Measurements from ENCODE around the gene EIF1. TPM values are rescaled to one million over a fixed set of nuclear protein-coding genes. Genes with fewer than 3 reads are reported as not detected.

The EIF1 gene
- total RNA-seq, 2 donors from 2014 or later = 899 to 1,106 TPM

GRCh38 chr17:41711669-41712400 is 23.1 kb downstream of the EIF1 start, which contains the start of gene GAST:
Gene GAST (plus strand): TSS chr17:41712331. CDS start chr17:41715437, 3,106 bp downstream.
- no peaks in the 10 kb centered on the region for H3K9me3 Mint-ChIP-seq
- no peak for ATAC-seq
- H3K36me3 Mint-ChIP-seq = no peaks in the 10 kb centered on the region
- no peak within 1 kb of the TSS for H3K27ac Mint-ChIP-seq
- DNase-seq (ENCODE audit: low spot score in 2 of 2) = no peak

GRCh38 chr17:41717408-41718286 is 29.0 kb downstream of the EIF1 start:
- ATAC-seq = peak; percentile 50 to 82
- Mint-ChIP-seq H3K36me3 (no peaks in the 10 kb centered on the region), H3K27ac (peak overlapping the region; percentile 65), H3K9me3 (no peaks in the 10 kb centered on the region)
- no peak for DNase-seq (ENCODE audit: low spot score in 2 of 2)

GRCh38 chr17:41718287-41718645 is 29.6 kb downstream of the EIF1 start:
- Mint-ChIP-seq H3K27ac (peak overlapping the region in 1 of 2 donors; percentile 65), H3K36me3 (no peaks in the 10 kb centered on the region), H3K9me3 (no peaks in the 10 kb centered on the region)
- no peak for ATAC-seq
- no peak for DNase-seq (ENCODE audit: low spot score in 2 of 2)

- Mint-ChIP-seq H3K27ac (no peak overlapping the region), H3K9me3 (no peaks in the 10 kb centered on the region), H3K36me3 (no peaks in the 10 kb centered on the region)
- no peak for ATAC-seq
- no peak for DNase-seq (ENCODE audit: low spot score in 2 of 2)
Measured at GRCh38 chr17:41722231-41722630, 33.5 kb downstream of the EIF1 start.

- H3K36me3 Mint-ChIP-seq = no peaks in the 10 kb centered on the region
- no peak for DNase-seq (ENCODE audit: low spot score in 2 of 2)
- H3K27ac Mint-ChIP-seq = no peak overlapping the region
- no peaks in the 10 kb centered on the region for H3K9me3 Mint-ChIP-seq
- ATAC-seq = no peak
Measured at GRCh38 chr17:41723801-41724475, 35.3 kb downstream of the EIF1 start.

GRCh38 chr17:41724476-41725050 is 35.9 kb downstream of the EIF1 start:
- Mint-ChIP-seq H3K36me3 (no peaks in the 10 kb centered on the region), H3K27ac (no peak overlapping the region), H3K9me3 (no peaks in the 10 kb centered on the region)
- DNase-seq (ENCODE audit: low spot score in 2 of 2) (no peak), ATAC-seq (no peak)

- no peaks in the 10 kb centered on the region for H3K9me3 Mint-ChIP-seq
- H3K36me3 Mint-ChIP-seq = no peaks in the 10 kb centered on the region
- DNase-seq (ENCODE audit: low spot score in 2 of 2) = no peak
- no peak overlapping the region for H3K27ac Mint-ChIP-seq
- ATAC-seq = no peak
Measured at GRCh38 chr17:41725134-41725533, 36.4 kb downstream of the EIF1 start.

- Mint-ChIP-seq H3K9me3 (no peaks in the 10 kb centered on the region), H3K36me3 (no peaks in the 10 kb centered on the region), H3K27ac (no peak overlapping the region)
- DNase-seq (ENCODE audit: low spot score in 2 of 2) = no peak
- ATAC-seq = no peak
Measured at GRCh38 chr17:41728056-41728455, 39.4 kb downstream of the EIF1 start.

- Mint-ChIP-seq H3K9me3 (no peaks in the 10 kb centered on the region), H3K27ac (no peak overlapping the region), H3K36me3 (no peaks in the 10 kb centered on the region)
- DNase-seq (ENCODE audit: low spot score in 2 of 2) (no peak), ATAC-seq (no peak)
Measured at GRCh38 chr17:41730479-41730878, 41.8 kb downstream of the EIF1 start.

GRCh38 chr17:41731836-41732235 is 43.2 kb downstream of the EIF1 start:
- Mint-ChIP-seq H3K27ac (no peak overlapping the region), H3K9me3 (no peaks in the 10 kb centered on the region), H3K36me3 (no peaks in the 10 kb centered on the region)
- no peak for DNase-seq (ENCODE audit: low spot score in 2 of 2)
- no peak for ATAC-seq

GRCh38 chr17:41733348-41734138 is 44.9 kb downstream of the EIF1 start:
- ATAC-seq (no peak), DNase-seq (ENCODE audit: low spot score in 2 of 2) (no peak)
- no peaks in the 10 kb centered on the region for H3K9me3 Mint-ChIP-seq
- H3K27ac Mint-ChIP-seq = no peak overlapping the region
- no peaks in the 10 kb centered on the region for H3K36me3 Mint-ChIP-seq

- peak in 1 of 2 donors; percentile 18 for ATAC-seq
- Mint-ChIP-seq H3K27ac (no peak within 1 kb of the TSS), H3K36me3 (no peaks in the 10 kb centered on the region), H3K9me3 (no peaks in the 10 kb centered on the region)
- peak in 1 of 2 donors; percentile 35 for DNase-seq (ENCODE audit: low spot score in 2 of 2)
Measured at GRCh38 chr17:41734139-41734948, 45.7 kb downstream of the EIF1 start, which contains the start of gene HAP1. Gene HAP1 (minus strand): TSS chr17:41734643. CDS start chr17:41734634, 9 bp downstream.

GRCh38 chr17:41734949-41735313 is 46.2 kb downstream of the EIF1 start:
- Mint-ChIP-seq H3K9me3 (no peaks in the 10 kb centered on the region), H3K27ac (no peak overlapping the region), H3K36me3 (no peaks in the 10 kb centered on the region)
- no peak for DNase-seq (ENCODE audit: low spot score in 2 of 2)
- no peak for ATAC-seq

- Mint-ChIP-seq H3K36me3 (no peaks in the 10 kb centered on the region), H3K27ac (no peak overlapping the region), H3K9me3 (no peaks in the 10 kb centered on the region)
- no peak for DNase-seq (ENCODE audit: low spot score in 2 of 2)
- ATAC-seq = no peak
Measured at GRCh38 chr17:41735744-41736143, 47.1 kb downstream of the EIF1 start.

- DNase-seq (ENCODE audit: low spot score in 2 of 2) (no peak), ATAC-seq (no peak)
- Mint-ChIP-seq H3K9me3 (no peaks in the 10 kb centered on the region), H3K27ac (no peak overlapping the region), H3K36me3 (no peaks in the 10 kb centered on the region)
Measured at GRCh38 chr17:41736983-41737679, 48.4 kb downstream of the EIF1 start.

Data from activated naive CD4-positive, alpha-beta T cell treated with anti-CD3 and anti-CD28 coated beads, Interleukin-2, amount 50 U/mL, for 72 hours (primary cell).